ENCODE measurements around the gene DUS1L. TPM values are rescaled to one million over a fixed set of nuclear protein-coding genes. Genes with fewer than 3 reads are reported as not detected.

DUS1L gene
- total RNA-seq, 6 experiments from 2014 or later = 61.8 to 115 (median 89.9) TPM

GRCh38 chr17:82020572-82021106 is 45.0 kb downstream of the DUS1L start:
- 68% methylated on average over 9 of the region's 14 CpGs for WGBS (ENCODE audit: insufficient coverage, low coverage, low lambda C conversion rate, missing lambda C conversion rate)
- no peak overlapping the region for H3K27ac ChIP-seq
- H3K36me3 ChIP-seq = peaks cover 0 to 8% (median 0%) of the 10 kb centered on the region in 4 donors
- no peaks in the 10 kb centered on the region for H3K9me3 ChIP-seq
- no peak for TF ChIP-seq CTCF (IDR thresholded peaks at IDR 0.05)
- TF ChIP-seq POLR2A (IDR thresholded peaks at IDR 0.05) = no peak
- no peak for DNase-seq
- H3K4me3 ChIP-seq = no peak overlapping the region
- intact Hi-C loops (cut with DNase I) = no loop called here
- peaks cover 0 to 26% (median 10%) of the 10 kb centered on the region in 4 donors for H3K4me1 ChIP-seq
- ATAC-seq = no peak
- no peaks in the 10 kb centered on the region for H3K27me3 ChIP-seq

GRCh38 chr17:82019690-82020571 is 45.7 kb downstream of the DUS1L start:
- Histone ChIP-seq H3K27me3 (no peaks in the 10 kb centered on the region), H3K9me3 (no peaks in the 10 kb centered on the region), H3K4me3 (no peak overlapping the region), H3K27ac (no peak overlapping the region), H3K36me3 (peaks cover 0 to 8% (median 0%) of the 10 kb centered on the region in 4 donors), H3K4me1 (peaks cover 0 to 26% (median 7%) of the 10 kb centered on the region in 4 donors)
- DNase-seq = peak; percentile 65 to 80 (median 79)
- WGBS (ENCODE audit: insufficient coverage, low coverage, low lambda C conversion rate, missing lambda C conversion rate) = 22% methylated on average over 6 of the region's 34 CpGs
- peak in 2 of 4 donors; percentile 5 to 20 for ATAC-seq
- intact Hi-C loops (cut with DNase I) = loop anchor here (5.0 to 10.0 kb wide), 3 partner anchors 58 to 135 kb away; partner anchors contain the start of gene NOTUM (in 1 of the 2)
- TF ChIP-seq CTCF (IDR thresholded peaks at IDR 0.05) = peak; percentile 56 to 75 (median 70)
- no peak for TF ChIP-seq POLR2A (IDR thresholded peaks at IDR 0.05)

- H3K27ac ChIP-seq = no peak overlapping the region
- no peak for TF ChIP-seq CTCF (IDR thresholded peaks at IDR 0.05)
- H3K4me1 ChIP-seq = peaks cover 0 to 24% (median 6%) of the 10 kb centered on the region in 4 donors
- no peaks in the 10 kb centered on the region for H3K9me3 ChIP-seq
- WGBS (ENCODE audit: insufficient coverage, low coverage, low lambda C conversion rate, missing lambda C conversion rate) = 75% methylated on average over 4 of the region's 33 CpGs
- peaks cover 0 to 8% (median 0%) of the 10 kb centered on the region in 4 donors for H3K36me3 ChIP-seq
- no peaks in the 10 kb centered on the region for H3K27me3 ChIP-seq
- ATAC-seq = no peak
- DNase-seq = no peak
- intact Hi-C loops (cut with DNase I) = loop anchor here (5.0 to 10.0 kb wide), 3 partner anchors 57 to 134 kb away; partner anchors contain the start of gene NOTUM (in 1 of the 2)
- no peak overlapping the region for H3K4me3 ChIP-seq
Observed at GRCh38 chr17:82018989-82019689, 46.5 kb downstream of the DUS1L start.

GRCh38 chr17:82018152-82018988 is 47.2 kb downstream of the DUS1L start:
- no CpG with 5 or more reads among the region's 19 CpGs for WGBS (ENCODE audit: insufficient coverage, low coverage, low lambda C conversion rate, missing lambda C conversion rate)
- Histone ChIP-seq H3K4me1 (peaks cover 0 to 16% (median 4%) of the 10 kb centered on the region in 4 donors), H3K27ac (no peak overlapping the region), H3K27me3 (no peaks in the 10 kb centered on the region), H3K4me3 (no peak overlapping the region), H3K9me3 (no peaks in the 10 kb centered on the region), H3K36me3 (peaks cover 0 to 8% (median 0%) of the 10 kb centered on the region in 4 donors)
- ATAC-seq = no peak
- no peak for DNase-seq
- TF ChIP-seq POLR2A (IDR thresholded peaks at IDR 0.05) (no peak), CTCF (IDR thresholded peaks at IDR 0.05) (no peak)
- intact Hi-C loops (cut with DNase I) = loop anchor here (5.0 to 10.0 kb wide), 3 partner anchors 56 to 134 kb away; partner anchors contain the start of gene NOTUM (in 1 of the 2)
